ENCODE measurements around the gene VAPA. TPM values are rescaled to one million over a fixed set of nuclear protein-coding genes. Genes with fewer than 3 reads are reported as not detected.
A peak's percentile ranks its signal among the peaks of the same experiment; 100 is the strongest.

The VAPA gene
- total and polyA plus RNA-seq, 9 of the 15 experiments (the other 6 are each of a cell fraction or from before 2014, with no cell fraction given): 219 to 902 (median 526) TPM

DNA sequence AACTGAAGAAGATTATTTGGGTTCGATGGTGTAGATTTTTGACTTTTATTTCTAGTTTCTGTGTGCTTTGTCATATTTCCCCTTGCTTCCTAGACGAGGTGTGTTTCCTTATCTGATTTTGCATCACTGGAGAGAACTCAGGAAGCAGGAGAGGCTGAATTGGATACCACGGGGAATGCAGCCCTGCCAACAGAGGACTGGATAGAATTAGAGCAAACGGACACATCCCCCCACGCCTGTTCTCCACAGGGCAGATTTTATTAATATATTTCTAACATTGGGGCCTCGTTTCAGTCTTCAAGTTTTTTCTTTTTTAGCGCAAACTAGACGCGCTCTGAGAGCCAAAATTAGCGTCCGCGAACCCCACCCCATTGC, 678 bp upstream of the VAPA start (continued):
- no peak for TF ChIP-seq NONO (IDR thresholded peaks at IDR 0.05; ENCODE audit: low read depth in 2 of 2, low read length in 1 of 2)
- no peak for TF ChIP-seq CAMTA2 (CRISPR knock-in tag; conservative IDR thresholded peaks at IDR 0.05)
- TF ChIP-seq SIN3A (IDR thresholded peaks at IDR 0.05; ENCODE audit: borderline replicate concordance in 2 of 2, control insufficient read depth in 1 of 2, low read depth in 2 of 2, low read length in 2 of 2): no peak
- no peak for TF ChIP-seq AFF4 (CRISPR knock-in tag; IDR thresholded peaks at IDR 0.05)
- TF ChIP-seq XRCC5 (IDR thresholded peaks at IDR 0.05; ENCODE audit: low read depth, low read length): no peak
- TF ChIP-seq ZNF589 (CRISPR knock-in tag; IDR thresholded peaks at IDR 0.05; ENCODE audit: low read depth): no peak
- TF ChIP-seq CHD4 (IDR thresholded peaks at IDR 0.05; ENCODE audit: insufficient read depth, insufficient replicate concordance, low read depth, low read length, poor library complexity, severe bottlenecking): no peak
- no peak for TF ChIP-seq PPARD (CRISPR knock-in tag; IDR thresholded peaks at IDR 0.05)
- TF ChIP-seq NCOR1 (IDR thresholded peaks at IDR 0.05): no peak
- no peak for TF ChIP-seq E2F5 (CRISPR knock-in tag; IDR thresholded peaks at IDR 0.05)
- no peak for TF ChIP-seq RB1 (IDR thresholded peaks at IDR 0.05; ENCODE audit: low read depth)
- no peak for TF ChIP-seq NR4A1 (CRISPR knock-in tag; IDR thresholded peaks at IDR 0.05)
- no peak for TF ChIP-seq NR4A1 (tag; IDR thresholded peaks at IDR 0.05)
- no peak for TF ChIP-seq CBX3 (IDR thresholded peaks at IDR 0.05; ENCODE audit: borderline replicate concordance in 1 of 2, low read length in 2 of 2)
- no peak for TF ChIP-seq NFRKB (IDR thresholded peaks at IDR 0.05; ENCODE audit: low read depth)
- no peak for TF ChIP-seq TCF3 (CRISPR knock-in tag; IDR thresholded peaks at IDR 0.05)
- no peak for TF ChIP-seq ZNF696 (CRISPR knock-in tag; conservative IDR thresholded peaks at IDR 0.05)
- TF ChIP-seq DPF2 (IDR thresholded peaks at IDR 0.05): peak; percentile 54; the same call in 1 of the 2 replicates
- TF ChIP-seq ARID2 (IDR thresholded peaks at IDR 0.05): no peak
- no peak; a peak in 1 of 6 replicates for TF ChIP-seq CTCF (IDR thresholded peaks at IDR 0.05 in 2 of 3, conservative IDR thresholded peaks at IDR 0.05 in 1 of 3; ENCODE audit: insufficient read depth in 2 of 3, low read depth in 1 of 3, low read length in 3 of 3)
- no peak for TF ChIP-seq MYC (IDR thresholded peaks at IDR 0.05; ENCODE audit: low read depth, low read length)
- no peak for TF ChIP-seq MYC (CRISPR knock-in tag; IDR thresholded peaks at IDR 0.05; ENCODE audit: borderline replicate concordance, low read depth)
- TF ChIP-seq, protein P1, sequence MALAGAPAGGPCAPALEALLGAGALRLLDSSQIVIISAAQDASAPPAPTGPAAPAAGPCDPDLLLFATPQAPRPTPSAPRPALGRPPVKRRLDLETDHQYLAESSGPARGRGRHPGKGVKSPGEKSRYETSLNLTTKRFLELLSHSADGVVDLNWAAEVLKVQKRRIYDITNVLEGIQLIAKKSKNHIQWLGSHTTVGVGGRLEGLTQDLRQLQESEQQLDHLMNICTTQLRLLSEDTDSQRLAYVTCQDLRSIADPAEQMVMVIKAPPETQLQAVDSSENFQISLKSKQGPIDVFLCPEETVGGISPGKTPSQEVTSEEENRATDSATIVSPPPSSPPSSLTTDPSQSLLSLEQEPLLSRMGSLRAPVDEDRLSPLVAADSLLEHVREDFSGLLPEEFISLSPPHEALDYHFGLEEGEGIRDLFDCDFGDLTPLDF (CRISPR knock-in tag; IDR thresholded peaks at IDR 0.05): no peak
